ENCODE results near the gene SCCPDH.

The SCCPDH gene

DNA sequence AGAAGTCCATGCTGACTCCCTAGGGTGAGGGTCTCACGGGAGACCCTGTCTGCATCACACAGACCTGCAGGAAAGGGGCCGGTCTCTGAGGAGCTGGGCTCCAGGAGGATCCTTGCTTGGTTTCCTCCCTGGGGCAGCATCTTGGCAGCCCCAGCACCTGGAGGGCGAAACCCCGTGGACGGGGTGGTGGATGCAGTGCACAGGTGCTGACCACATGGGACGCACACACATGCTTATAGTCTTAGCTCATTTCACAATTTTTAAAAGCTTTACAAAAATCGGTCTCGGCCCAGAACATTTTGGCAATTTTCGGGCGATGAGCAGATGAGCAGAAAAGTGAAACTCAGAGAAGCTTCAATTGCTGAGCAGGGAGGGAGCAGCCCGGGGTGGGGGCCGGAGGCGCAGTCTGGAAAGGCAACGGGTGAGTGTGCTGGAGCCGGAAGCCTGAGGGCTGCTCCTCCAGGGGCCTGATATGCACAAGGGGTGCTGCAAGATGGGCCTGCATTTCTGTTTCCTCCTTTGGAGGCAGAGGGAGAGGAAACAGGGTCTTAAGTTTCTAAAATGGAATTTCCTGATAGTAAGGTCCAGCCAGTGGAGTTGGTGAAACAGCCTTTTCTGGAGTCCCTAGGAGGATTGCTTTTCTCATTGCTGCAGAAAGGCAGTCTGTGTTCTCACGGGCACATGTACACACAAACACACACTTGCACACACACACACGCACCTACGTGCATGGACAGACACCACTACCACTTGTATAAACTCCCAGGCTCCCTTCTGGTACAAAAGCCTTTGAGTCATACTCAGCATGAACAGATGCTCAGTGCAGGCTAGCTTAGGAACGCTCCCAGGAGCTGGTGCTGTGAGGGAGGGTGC, 60.6 kb downstream of the SCCPDH start:
- no peak for DNase-seq (ENCODE audit: low read depth in 1 of 2, low spot score in 1 of 2)

DNA sequence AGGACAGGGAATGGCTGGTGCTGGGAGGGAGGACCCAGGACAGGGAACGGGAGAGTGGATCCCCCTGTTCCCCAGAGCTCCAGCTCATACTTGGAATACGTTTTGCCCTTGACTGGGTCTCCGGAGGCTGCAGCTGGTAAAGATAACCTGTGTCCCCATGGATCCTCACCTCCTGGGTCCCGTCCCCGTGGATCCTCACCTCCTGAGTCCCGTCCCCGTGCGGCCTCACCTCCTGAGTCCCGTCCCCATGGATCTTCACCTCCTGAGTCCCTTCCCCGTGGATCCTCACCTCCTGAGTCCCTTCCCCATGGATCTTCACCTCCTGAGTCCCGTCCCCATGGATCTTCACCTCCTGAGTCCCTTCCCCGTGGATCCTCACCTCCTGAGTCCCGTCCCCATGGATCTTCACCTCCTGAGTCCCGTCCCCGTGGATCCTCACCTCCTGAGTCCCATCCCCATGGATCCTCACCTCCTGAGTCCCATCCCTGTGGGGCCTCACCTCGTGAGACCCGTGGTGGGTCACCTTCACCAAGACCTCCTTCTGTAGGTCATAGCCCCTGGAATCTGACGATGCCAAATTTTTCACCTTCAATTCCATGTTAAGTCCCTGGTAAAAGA, 61.4 kb downstream of the SCCPDH start:
- DNase-seq (ENCODE audit: low read depth in 1 of 2, low spot score in 1 of 2): no peak

DNA sequence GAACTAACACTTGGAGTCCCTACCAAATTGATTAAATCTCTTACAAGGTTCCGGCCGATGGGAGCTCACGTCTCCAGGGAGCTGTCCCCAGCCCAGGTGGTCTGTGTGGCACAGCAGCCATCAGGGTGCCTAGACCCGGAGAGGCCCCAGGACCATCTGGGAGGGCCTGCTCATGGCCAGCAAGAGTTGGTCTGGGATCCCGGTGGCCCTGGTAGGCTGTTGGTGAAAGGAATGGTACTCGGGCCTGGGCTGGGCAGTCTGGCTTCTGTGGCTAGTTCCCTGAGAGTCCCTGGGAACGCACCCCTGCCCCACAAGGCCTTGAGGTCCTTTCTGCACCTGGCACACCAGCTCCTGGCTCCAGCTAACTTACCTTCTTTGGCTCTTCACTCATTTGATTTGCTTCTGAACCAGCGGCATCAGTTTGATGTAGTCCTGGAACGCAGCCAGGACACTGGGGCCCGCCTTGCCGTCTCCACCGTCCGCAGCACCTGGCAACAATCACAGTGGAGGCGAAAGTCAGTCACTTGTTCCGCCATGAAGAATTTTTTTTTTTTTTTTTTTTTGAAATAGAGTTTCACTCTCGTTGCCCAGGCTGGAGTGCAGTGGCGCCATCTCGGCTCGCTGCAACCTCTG, 62.5 kb downstream of the SCCPDH start:
- DNase-seq (ENCODE audit: low read depth in 1 of 2, low spot score in 1 of 2): no peak

DNA sequence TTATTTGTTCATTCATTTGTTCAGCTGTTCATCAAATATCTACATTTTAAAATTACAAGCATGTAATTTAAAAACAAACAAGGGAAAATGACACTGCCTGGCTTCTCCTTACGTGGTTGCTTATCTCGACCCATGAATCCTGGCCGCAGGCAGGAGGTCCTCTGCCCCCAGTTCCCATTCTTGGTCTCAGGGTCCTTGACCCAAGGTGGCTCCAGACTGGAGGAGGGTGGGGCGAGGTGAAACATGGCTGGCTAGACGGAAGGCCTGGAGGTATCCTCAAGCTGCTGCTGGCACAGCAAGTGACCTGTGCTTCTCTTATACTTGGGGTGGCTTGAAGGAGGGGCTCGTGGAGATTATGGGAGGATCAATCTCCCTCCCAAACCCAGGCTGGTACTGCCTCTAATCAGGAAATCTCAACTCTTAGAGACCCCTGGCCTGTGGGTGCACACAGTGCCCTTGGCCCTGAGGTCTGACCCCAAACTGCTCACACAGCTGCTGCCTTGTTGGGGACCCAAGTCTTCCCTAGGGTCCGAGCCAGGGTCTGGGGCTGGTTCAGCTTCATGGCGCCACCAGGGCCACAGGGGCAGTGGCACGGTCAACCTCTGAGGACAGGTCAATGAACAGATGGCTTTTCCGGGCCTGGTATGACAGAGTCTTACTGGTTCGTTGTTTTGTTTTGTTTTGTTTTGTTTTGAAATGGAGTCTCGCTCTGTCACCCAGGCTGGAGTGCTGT, 63.7 kb downstream of the SCCPDH start:
- no peak for DNase-seq (ENCODE audit: low read depth in 1 of 2, low spot score in 1 of 2)

DNA sequence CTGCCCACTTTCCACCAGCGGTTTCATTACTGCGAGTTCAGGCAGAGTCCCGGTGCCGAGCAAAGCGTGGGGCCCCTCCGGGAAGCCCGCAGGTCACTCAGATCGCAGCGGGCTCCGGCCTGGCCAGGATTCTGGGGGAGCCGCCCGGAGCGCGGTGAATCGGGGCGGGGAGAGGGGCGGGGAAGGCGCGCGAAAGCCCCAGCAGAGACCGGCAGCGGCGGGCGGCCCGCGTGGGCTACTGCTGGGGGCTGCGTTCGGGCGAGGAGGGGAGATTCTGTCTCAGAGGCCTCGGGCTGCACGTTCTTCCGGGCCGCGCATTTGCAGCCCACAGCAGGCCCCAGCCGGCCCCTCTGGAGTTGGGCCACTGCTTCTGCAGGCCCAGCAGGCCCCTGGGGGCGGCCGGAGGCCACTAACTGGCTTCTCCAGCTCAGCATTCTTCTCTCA, 64.7 kb downstream of the SCCPDH start:
- no peak for DNase-seq (ENCODE audit: low read depth in 1 of 2, low spot score in 1 of 2)

DNA sequence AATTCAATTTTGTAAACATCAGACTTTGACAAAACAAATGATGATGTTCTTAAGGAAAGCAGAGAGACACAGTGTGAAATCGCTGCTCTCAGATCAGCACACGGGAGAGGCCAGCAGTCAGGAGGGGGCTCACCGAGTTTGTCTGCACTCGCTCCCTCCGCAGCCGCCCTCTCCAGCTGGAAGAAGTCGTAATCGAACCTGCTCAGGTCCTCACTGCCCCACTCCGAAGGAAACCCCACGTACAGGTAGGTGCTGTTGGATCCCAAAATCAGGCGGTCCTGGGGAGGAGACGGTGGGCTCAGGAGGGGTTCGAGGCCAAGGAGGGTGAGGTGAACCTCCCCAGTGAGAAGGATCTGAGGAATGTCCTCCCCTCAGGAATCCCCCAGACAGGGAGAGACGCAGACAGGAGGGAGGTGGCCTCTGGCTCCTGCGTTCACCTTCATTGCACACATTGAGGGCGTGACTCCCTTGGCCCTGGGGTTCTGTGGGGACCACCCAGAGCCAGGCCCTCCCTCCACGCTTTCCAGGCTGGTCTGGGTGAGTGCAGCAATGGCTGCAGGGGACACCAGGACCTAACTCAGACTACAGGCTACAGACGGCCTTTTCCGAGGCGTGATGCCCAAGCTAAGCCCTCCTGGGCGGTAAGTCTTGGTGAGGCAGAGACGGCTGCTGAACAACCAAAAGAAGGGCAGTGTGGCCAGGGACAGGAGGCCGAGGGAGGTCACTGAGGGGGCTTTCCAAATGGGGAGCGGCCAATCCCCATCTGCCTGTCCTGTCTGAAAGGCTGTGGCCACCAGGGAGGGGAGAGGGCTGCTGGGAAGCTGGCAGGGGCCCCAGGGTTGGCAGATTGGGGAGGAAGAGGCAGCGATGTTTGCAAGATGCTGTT, 65.5 kb downstream of the SCCPDH start:
- no peak for DNase-seq (ENCODE audit: low read depth in 1 of 2, low spot score in 1 of 2)

DNA sequence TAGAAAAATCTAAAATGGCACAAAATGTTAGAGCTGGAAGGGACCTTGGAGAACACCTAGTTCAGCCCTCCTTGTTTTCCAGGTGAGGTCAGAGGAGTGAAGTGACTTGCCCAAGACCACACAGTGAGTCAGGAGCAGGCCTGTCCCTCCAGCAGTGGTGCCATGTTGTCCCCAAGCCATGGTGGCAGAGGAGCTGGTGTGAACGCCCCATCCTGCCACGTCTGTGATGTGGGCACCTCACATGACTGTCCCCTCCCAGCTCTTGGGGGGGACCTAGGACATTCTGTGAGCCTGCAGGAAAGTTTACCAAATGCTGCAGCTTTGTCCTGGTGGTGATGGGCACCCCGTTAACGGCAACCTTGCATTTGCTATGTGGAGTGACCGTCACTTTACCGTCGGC, 66.2 kb downstream of the SCCPDH start:
- no peak for DNase-seq (ENCODE audit: low read depth in 1 of 2, low spot score in 1 of 2)

DNA sequence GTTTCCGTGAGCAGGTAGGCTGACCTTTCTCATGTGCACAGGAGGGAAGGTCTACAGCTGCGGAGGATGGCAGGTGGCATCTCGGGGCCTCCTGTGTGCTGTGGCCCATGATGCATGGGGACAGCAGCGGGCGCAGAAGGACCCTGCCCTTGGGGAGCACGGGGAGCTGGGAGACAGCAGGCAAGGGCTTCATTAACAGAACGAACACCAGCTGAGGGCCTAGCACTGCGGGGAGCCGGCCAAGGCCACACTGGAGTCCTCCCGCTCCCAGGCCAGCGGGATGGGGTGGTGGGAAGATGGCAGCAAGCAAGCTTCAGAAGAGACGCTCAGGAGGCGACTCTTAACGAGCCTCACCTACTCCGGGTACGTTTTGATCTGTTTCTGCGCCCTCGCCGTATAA, 66.6 kb downstream of the SCCPDH start:
- DNase-seq (ENCODE audit: low read depth in 1 of 2, low spot score in 1 of 2): no peak

DNA sequence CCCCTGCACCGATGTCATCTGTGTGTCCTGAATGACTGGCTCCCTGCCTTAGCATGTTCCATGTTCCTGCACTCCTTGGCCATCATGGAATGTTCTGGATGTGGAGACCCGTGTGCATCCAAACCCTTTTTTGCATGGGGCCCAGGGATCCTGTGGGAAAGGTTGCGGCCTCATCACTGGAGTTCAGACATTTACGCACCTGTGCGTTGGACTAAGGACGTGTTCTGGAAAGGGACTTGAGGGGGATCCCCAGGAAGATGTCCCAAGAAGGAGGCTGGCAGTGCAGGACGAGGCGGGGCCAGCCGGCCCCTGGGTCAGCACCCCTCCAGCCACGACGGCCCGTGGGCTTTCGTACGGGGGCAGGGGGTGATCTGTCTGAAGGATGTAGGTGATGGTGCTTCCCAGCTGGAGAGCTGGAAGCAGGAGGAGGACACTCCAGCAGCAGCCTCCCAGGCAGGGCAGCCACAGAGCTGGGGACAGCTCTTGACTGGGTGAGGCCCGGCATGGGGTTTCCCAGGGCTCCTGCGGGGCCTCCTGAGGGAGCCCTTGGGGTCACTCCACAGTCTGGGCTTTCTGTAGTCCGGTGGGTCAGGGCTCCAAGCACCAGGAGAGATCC, 67.2 kb downstream of the SCCPDH start:
- DNase-seq (ENCODE audit: low read depth in 1 of 2, low spot score in 1 of 2): no peak

DNA sequence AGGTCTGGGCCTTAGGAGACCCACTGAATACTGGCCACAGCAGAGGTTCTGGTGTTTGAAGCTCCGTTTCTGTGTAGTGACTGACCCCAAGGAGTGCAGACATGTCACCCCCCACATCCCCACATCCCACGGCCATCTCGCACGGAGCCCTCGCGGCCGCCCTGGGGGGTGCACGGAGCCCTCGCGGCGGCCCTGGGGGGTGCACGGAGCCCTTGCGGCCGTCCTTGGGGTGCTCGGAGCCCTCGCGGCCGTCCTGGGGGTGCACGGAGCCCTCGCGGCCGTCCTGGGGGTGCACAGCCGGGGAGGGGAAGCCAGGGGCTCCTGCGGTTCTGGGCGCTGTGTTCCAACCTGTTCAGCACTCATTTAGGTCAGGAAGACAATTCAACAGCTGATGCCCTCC, 68.4 kb downstream of the SCCPDH start:
- DNase-seq (ENCODE audit: low read depth in 1 of 2, low spot score in 1 of 2): no peak

DNA sequence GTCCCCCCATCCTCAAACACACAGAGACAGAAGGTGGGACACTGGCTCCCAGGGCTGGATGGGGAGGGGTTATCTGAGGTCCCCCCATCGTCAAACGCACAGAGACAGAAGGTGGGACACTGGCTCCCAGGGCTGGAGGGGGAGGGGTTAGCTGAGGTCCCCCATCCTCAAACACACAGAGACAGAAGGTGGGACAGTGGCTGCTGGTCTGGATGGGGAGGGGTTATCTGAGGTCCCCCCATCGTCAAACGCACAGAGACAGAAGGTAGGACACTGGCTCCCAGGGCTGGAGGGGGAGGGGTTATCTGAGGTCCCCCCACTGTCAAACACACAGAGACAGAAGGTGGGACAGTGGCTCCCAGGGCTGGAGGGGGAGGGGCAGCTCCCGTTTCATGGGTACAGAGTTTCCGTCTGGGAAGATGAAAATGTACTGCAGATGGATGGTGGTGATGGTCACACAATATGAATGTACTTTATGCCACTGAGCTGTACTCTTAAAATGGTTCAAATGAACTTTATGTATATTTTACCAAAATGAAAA, 69.2 kb downstream of the SCCPDH start:
- DNase-seq (ENCODE audit: low read depth in 1 of 2, low spot score in 1 of 2): no peak

DNA sequence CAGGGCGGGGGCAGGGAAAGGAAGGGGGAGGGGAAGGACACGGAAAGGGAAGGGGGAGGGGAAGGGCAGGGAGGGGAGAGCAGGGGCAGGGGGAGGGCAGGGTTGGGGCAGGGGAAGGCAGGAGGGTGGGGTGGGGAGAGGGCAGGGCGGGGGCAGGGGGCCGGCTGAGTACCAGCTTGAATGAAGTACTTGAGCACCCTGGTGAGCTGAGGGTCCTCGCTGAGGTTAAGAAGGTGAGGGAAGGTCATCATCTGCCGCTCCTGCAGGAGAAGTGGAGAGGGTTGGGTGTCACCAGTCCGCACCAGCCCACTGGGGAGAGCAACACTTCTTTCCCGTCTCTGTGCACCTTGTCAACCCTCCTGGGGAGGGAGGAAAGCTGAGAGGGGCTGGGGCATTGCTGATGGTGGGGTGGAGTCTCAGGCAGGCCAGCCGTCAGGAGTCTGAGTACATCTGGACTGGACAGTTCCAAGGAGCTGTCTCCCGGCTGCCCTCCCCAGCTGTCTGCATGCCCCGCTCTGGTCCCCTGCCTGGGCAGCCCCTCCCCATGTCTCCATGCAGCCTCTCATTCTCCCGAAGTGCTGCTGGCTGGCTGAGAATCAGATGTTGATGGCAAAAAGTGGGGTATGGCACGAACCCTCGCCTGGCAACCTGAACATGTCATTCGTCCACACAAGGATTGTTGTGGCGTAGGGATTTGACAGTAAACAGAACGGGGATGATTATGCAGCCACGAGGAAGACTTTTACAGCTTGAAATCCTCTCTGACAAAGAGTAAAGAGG, 70.0 kb downstream of the SCCPDH start:
- DNase-seq (ENCODE audit: low read depth in 1 of 2, low spot score in 1 of 2): no peak

DNA sequence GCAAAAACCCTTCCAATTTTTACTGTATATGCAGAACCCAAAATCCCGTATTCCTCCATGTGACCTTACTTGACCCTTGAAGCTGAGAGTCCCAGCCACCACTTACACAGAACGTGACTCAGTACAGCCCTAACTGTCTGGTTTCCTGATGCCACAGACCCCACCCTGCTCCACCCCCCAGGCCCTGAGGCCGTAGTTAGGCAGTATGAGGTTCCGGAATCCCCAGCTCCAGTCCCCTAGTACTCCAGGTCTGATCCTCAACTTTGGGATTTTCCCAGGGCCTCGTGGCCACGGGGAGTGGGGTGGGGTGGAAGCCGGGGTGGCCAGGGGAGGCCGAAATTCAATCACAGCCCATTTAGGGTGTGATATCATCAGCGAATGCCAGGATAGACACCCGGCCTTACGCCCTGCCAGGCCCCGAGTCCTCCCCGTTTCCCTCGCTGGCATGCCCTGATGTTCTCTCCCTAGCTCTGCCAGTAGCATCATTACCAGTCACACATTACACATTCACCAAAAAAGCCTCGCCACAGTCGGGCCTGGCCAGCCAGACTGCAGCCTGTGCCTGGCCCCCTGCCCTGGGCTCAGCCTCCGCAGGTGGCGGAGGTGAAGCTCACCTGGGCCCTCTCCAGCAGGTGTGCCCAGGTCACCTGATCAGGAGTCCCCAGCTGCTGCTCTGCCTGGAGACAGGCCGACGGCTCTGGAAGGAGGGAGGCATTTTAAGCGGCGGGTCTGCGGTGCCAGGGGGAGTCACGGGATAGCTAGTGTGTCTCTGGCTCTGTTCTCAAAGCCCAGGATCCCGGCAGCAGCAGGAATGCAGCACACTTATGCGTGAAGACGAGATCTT, 70.8 kb downstream of the SCCPDH start:
- DNase-seq (ENCODE audit: low read depth in 1 of 2, low spot score in 1 of 2): no peak

DNA sequence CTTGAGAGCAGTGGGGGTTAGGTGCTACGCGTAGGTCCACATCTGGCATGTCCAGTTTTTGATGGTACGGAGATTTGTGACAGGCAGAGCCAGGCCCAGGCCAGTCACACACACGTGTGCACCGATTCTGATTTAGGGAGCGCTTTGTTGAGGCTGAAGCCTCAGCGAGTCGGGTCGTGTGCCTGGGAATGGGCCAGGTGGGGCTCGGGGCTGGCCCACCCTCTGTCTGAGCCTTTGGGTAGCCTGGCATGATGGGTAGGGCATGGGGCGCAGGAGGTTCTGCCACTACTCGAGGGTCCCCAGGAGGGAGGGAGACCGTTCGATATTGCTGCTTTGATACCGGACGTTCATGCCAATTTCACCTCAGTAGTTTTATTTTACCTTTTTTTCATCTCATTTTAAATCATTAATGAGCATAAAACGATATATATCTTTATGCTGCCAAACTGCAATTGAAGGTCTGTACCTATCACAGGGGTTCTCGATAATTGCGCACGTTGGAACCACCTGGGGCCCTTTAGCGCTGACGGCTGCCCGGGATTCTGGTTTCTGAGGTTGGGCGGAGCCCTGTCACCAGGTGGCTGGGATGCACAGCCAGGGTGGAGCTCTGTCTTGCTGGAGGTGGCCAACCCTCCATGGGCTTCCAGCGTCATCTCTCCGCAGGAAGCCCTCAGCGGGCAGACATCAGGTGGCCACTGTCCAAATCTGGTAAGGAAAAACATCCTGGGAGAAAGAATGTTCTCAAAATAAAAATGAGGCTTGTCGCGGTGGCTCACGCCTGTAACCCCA, 71.9 kb downstream of the SCCPDH start:
- no peak for DNase-seq (ENCODE audit: low read depth in 1 of 2, low spot score in 1 of 2)

DNA sequence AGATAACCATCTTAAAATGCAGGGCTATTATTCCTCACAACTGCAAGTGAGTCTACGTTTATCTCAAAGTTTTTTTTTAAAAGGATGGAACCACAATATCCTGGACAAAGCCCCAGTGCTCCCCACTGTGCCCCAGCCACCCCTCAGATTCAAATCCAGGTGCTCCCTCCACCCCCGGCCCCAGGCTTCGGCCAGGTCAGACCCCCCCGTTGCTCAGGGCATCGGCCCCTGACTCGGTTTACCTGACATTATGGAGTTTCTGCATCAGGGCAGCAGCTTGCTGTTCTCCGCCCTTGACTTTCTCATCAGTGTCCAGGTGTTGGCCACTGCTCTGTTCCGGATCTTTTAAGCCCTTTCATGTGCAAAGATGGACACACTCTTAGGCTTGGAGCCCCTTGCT, 72.9 kb downstream of the SCCPDH start:
- DNase-seq (ENCODE audit: low read depth in 1 of 2, low spot score in 1 of 2): no peak

DNA sequence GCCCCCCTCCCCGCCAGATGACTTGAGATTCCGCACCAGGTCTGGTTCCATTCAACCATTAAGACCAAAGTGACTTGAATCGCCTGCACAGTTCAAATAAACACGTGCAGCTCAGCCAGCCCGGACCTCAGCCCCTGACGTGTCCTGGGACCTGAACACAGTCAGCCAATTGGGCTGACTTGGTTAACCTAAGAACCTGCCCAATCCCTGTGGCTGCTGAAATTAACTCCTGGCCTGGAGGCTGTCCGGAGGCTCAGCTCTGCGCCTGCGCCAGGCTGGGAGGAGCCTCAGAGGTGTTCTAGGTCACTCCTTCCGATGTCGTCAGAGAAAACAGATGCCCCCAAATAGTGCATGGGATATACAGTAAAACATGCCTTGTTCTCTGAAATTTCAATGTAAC, 73.4 kb downstream of the SCCPDH start:
- no peak for DNase-seq (ENCODE audit: low read depth in 1 of 2, low spot score in 1 of 2)

DNA sequence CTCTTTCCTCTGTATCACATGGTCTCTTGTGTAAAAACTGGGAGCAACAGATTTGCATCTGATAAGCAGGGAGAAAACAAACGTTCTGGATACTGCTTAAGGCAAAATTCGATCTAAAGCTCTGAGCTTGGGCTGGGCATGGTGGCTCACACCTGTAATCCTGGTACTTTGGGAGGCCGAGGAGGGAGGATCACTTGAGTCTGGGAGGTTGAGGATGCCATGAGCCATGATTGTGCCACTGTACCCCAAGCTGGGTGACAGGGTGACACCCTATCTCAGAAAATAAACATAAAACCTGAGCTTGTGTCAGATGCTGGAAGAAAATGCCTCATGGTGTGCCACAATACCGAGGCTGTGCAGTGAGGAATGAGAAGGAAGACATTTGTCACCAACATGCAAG, 73.9 kb downstream of the SCCPDH start:
- DNase-seq (ENCODE audit: low read depth in 1 of 2, low spot score in 1 of 2): no peak

Measured in stimulated activated CD4-positive, alpha-beta T cell treated with anti-CD3 and anti-CD28 coated beads, Interleukin-15, amount 100 ng/mL, for 1 hour (primary cell).